ACC112 (cell line): ENCODE measurements around the gene CDH4.

Source experiments
- H2AFZ ChIP-seq: fragments of 200-600 bp; sonication (generic); one replicate; pipeline ENCODE4 v1.6.0; 2017; ENCODE audit warnings: antibody characterized with exemption, low read length; ENCODE audit not compliant: unreplicated experiment
- H3K27ac ChIP-seq: fragments of 200-600 bp; sonication (generic); 2 replicates; pipeline ENCODE4 v1.5.1; 2014; ENCODE audit warnings: low read depth, mild to moderate bottlenecking, antibody characterized with exemption, low read length, moderate library complexity
- H3K27me3 ChIP-seq: fragments of 200-600 bp; sonication (generic); 2 replicates; pipeline ENCODE4 v1.6.1; 2014; ENCODE audit warnings: mild to moderate bottlenecking, antibody characterized with exemption, low read length, moderate library complexity, mixed read lengths; ENCODE audit not compliant: insufficient read depth
- H3K36me3 ChIP-seq: fragments of 200-600 bp; sonication (generic); 2 replicates; pipeline ENCODE4 v1.6.1; 2016; ENCODE audit warnings: mild to moderate bottlenecking, antibody characterized with exemption, low read length, moderate library complexity, mixed read lengths; ENCODE audit not compliant: insufficient read depth
- H3K4me1 ChIP-seq: fragments of 200-600 bp; sonication (generic); one replicate; pipeline ENCODE4 v1.6.1; 2016; ENCODE audit warnings: low read length, mixed read lengths; ENCODE audit not compliant: insufficient read depth, unreplicated experiment, control insufficient read depth
- H3K4me3 ChIP-seq: fragments of 200-600 bp; sonication (generic); 2 replicates; pipeline ENCODE4 v1.5.1; 2014; ENCODE audit warnings: mild to moderate bottlenecking, low read depth, low read length
- H3K79me2 ChIP-seq: fragments of 200-600 bp; sonication (generic); one replicate; pipeline ENCODE4 v1.6.0; 2016; ENCODE audit warnings: low read length; ENCODE audit not compliant: control insufficient read depth, unreplicated experiment, insufficient read depth

CDH4 gene

GRCh38 chr20:61605283-61605682 lies 353.2 kb downstream of the CDH4 start:
- Histone ChIP-seq H3K36me3 (no peaks in the 10 kb centered on the region), H3K4me3 (no peak overlapping the region), H3K27ac (no peak overlapping the region), H3K4me1 (no peaks in the 10 kb centered on the region), H2AFZ (no peak overlapping the region), H3K79me2 (no peaks in the 10 kb centered on the region), H3K27me3 (no peaks in the 10 kb centered on the region)

- Histone ChIP-seq H3K27ac (no peak overlapping the region), H3K36me3 (no peaks in the 10 kb centered on the region), H3K4me3 (no peak overlapping the region), H3K4me1 (no peaks in the 10 kb centered on the region), H2AFZ (no peak overlapping the region), H3K79me2 (no peaks in the 10 kb centered on the region), H3K27me3 (no peaks in the 10 kb centered on the region)
Observed at GRCh38 chr20:61605862-61606557, 353.9 kb downstream of the CDH4 start.

- H3K36me3 ChIP-seq, result no peaks in the 10 kb centered on the region
- no peaks in the 10 kb centered on the region for H3K4me1 ChIP-seq
- no peak overlapping the region for H3K27ac ChIP-seq
- no peak overlapping the region for H2AFZ ChIP-seq
- H3K4me3 ChIP-seq, result no peak overlapping the region
- H3K79me2 ChIP-seq, result no peaks in the 10 kb centered on the region
- H3K27me3 ChIP-seq, result no peaks in the 10 kb centered on the region
Observed at GRCh38 chr20:61608275-61609085, 356.4 kb downstream of the CDH4 start.

DNA sequence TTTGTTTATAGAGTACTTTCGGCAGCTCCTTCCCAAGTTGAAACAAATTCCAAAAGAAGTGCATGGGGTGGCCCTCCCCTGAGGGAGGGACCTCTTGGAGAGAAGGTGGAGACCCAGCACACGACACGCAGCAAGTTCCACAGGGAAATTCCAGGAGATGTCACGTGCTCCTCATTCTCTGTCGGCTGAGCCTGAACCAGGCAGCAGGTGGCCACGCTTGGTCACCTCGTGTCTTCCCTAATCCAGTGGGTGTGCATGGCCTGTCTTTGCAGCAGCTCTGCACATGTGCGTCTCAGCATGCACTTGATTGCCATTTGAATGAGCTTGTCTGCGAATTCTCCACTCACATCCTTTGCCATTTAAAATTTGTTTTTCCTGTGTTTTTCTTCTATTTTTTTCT lies 357.4 kb downstream of the CDH4 start:
- no peak overlapping the region for H3K4me3 ChIP-seq
- H3K4me1 ChIP-seq, result no peaks in the 10 kb centered on the region
- H3K36me3 ChIP-seq, result no peaks in the 10 kb centered on the region
- H3K27ac ChIP-seq, result no peak overlapping the region
- no peak overlapping the region for H2AFZ ChIP-seq
- H3K79me2 ChIP-seq, result no peaks in the 10 kb centered on the region
- H3K27me3 ChIP-seq, result no peaks in the 10 kb centered on the region

DNA sequence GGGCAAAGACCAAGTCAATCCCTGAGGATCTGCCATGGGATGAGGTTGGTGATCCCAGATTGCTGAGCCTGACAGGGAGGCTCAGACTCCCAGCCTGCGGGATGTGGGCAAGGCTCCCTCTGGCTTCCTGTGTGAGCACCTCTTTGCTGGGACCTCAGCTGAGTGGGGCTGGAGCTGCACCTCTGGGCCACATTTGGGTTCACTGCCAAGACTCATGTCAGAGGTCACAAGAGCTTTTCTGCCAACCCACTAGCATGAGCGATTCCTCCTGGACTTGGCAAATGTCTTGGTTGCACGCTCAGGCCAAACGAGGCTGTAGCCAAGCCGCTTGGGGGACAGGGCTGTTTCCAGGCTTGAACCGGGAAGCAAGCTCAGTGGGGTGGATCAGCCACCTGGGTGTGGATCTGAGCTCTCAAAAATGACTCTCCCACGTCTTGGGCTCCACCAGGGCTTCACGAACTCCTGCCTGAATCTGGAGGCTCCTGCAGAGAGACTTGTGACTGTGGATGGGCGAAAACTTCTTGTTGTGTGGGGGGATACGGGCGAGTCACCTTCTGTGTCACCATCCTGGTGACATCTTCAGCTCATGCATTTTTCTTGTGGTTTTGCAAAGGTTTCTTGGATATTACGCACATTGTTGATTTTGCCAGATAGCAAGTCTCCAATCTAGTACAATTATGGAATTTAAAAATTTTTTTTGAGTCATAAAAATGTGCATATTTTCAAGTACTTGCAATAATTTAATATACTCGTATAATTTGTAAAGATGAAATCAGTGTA lies 359.5 kb downstream of the CDH4 start:
- Histone ChIP-seq H3K79me2 (no peaks in the 10 kb centered on the region), H3K4me1 (no peaks in the 10 kb centered on the region), H3K4me3 (no peak overlapping the region), H2AFZ (no peak overlapping the region), H3K27ac (no peak overlapping the region), H3K27me3 (no peaks in the 10 kb centered on the region), H3K36me3 (no peaks in the 10 kb centered on the region)

- no peaks in the 10 kb centered on the region for H3K4me1 ChIP-seq
- H3K79me2 ChIP-seq, result no peaks in the 10 kb centered on the region
- H3K27me3 ChIP-seq, result no peaks in the 10 kb centered on the region
- H3K36me3 ChIP-seq, result no peaks in the 10 kb centered on the region
- no peak overlapping the region for H2AFZ ChIP-seq
- no peak overlapping the region for H3K27ac ChIP-seq
- no peak overlapping the region for H3K4me3 ChIP-seq
Observed at GRCh38 chr20:61613917-61614705, 362.1 kb downstream of the CDH4 start.

DNA sequence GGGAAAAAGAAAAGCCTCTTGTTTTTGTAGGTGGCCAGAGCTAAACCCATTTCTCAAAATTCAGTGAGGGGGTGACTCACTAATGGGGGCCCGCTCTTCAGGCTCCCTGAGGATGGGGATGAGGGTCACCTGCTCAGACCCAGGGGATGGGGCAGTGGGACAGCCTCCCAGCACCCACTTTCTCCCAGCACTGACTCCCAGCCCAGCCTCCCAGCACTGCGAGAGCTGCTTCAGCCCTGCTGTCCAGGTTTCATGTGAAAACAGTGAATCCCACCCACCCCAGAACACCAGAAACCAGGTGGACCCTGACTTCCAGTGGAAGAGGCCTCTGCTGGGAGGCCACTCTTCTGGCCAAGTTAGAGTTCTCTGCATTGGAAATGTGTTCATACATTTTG lies 362.6 kb downstream of the CDH4 start:
- Histone ChIP-seq H3K4me3 (no peak overlapping the region), H3K36me3 (no peaks in the 10 kb centered on the region), H3K27me3 (no peaks in the 10 kb centered on the region), H3K79me2 (no peaks in the 10 kb centered on the region), H2AFZ (no peak overlapping the region), H3K27ac (no peak overlapping the region), H3K4me1 (no peaks in the 10 kb centered on the region)

- Histone ChIP-seq H3K79me2 (no peaks in the 10 kb centered on the region), H2AFZ (no peak overlapping the region), H3K4me1 (no peaks in the 10 kb centered on the region), H3K27me3 (no peaks in the 10 kb centered on the region), H3K36me3 (no peaks in the 10 kb centered on the region), H3K4me3 (no peak overlapping the region), H3K27ac (no peak overlapping the region)
Observed at GRCh38 chr20:61615806-61616205, 363.7 kb downstream of the CDH4 start.

- H3K4me1 ChIP-seq, result no peaks in the 10 kb centered on the region
- H3K27me3 ChIP-seq, result no peaks in the 10 kb centered on the region
- H3K4me3 ChIP-seq, result no peak overlapping the region
- no peaks in the 10 kb centered on the region for H3K79me2 ChIP-seq
- H3K27ac ChIP-seq, result no peak overlapping the region
- H3K36me3 ChIP-seq, result no peaks in the 10 kb centered on the region
- no peak overlapping the region for H2AFZ ChIP-seq
Observed at GRCh38 chr20:61619751-61620150, 367.7 kb downstream of the CDH4 start.

- Histone ChIP-seq H2AFZ (no peak overlapping the region), H3K36me3 (no peaks in the 10 kb centered on the region), H3K79me2 (no peaks in the 10 kb centered on the region), H3K4me1 (no peaks in the 10 kb centered on the region), H3K27me3 (no peaks in the 10 kb centered on the region), H3K27ac (no peak overlapping the region), H3K4me3 (no peak overlapping the region)
Observed at GRCh38 chr20:61620174-61620573, 368.1 kb downstream of the CDH4 start.
